ENCODE measurements around the gene KCNG2.

The KCNG2 gene

DNA sequence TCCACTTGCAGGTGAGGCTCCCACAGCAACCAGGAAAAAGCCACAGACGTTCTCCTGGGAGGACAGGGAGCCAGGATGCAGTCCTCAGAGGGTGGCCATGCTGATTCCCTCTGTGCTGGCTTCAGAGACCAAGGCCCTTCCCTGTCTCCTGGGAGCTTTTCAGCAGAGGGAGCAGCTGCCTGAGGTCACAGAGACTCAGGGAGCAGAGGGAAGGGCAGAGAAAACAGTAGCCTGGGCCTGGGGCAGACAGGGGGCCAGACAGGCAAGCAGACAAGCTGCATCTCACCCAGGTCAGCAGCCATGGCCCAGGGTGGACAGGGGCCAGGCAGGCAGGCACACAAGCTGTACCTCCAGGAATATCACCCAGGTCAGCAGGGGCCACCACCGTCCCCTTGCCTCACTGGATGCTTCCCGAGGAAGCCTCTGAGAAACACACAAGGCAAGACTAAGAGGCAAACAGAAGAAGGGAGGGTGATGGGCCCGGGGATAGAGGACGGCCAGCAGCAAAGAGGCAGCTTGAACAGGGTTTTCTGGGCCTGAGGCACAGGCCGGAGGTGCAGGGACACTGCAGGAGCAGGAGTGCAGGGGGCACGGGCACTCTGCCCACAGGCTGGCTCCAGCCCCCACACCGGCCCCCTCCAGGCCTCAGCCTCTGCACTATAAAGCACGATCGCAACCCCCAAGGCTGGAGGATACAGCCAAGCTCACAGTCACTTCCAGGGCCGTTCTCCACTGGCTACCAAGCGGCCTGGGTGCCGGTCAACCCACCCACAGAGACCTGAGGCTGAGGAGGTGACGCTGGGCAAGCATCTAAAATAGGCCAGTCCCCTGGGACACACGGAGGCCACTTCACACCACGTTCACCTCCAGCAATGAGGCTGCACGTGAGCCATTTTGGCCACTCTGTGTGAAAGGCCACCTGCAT is 147.6 kb downstream of the KCNG2 start:
- DNase-seq = no peak

DNA sequence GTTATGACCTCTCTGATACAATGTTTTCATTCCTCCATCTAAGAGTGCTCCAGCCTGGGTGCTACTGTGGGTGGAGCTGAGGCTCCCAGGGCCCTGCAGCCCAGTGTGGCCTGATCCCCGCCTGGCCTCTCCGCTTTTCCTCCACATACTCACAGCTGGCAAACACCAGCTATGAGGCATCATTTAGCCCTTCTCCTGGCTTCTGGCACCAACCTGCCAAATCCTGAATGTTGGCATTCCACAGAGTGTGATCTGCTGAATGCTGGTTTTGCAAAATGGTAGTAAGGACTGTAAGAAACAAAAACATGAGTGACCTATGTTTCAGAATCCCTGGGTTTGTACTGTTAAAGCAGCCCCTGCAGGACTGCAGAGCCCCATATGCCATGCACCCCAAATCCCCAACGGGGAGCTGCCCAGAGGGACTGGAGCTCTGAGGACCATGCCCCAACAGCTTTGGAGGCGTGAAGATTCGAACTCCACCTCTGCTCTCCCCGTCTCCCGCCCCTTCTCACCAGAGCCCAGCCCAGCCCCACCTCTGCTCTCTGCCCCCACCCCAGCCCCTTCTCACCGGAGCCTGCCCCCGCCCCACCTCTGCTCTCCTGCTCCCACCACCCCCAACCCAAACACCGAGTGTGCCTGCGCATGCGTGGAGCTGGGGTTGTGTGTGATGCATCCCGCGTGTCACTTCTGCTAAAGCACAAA is 149.5 kb downstream of the KCNG2 start:
- DNase-seq = no peak

- DNase-seq = no peak
These were observed 150.3 kb downstream of the KCNG2 start for GRCh38 chr18:79947881-79948610.

DNA sequence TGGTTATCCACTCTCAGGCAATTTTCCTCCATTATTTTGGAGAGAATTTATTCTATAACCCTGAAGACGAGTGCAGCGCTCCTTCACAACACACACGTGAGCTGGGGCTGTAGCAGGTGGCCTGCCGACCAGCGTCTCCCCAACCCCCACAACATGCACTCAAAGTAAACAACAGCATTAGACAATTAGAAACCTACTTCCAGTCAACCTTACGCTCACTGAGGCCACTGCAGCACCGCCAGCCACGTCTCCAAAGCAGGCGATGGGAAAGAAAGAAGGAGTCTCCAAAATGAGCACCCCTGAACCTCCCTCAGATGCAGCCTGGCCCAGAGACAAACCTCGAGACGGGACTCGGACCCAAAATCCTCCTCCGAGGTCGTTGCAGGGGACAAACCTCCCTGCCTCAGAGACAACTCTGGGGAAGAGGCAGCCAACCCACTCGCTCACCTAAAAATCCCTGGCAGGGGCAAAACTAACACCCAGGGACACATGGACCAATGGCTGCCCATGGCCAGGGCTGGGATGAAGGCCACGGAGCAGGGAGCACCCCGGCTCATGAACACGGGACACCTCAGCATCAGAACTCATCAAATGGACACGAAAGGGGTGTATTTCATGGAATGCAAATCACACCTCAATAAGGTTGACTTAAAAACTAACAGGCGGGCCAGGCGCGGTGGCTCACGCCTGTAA is 151.1 kb downstream of the KCNG2 start:
- DNase-seq = no peak
